Astrocyte of the hippocampus (primary cell): ENCODE results near the gene TOP3A.
"Not testable (repeated sequence)": the region's sequence is repeated elsewhere in the genome, so short reads cannot be mapped to it uniquely, and the experiment has no call there.

ENCODE experiments used
- DNase-seq: peaks from one replicate; pipeline ENCODE4 v3.0.0; 2011; ENCODE audit warnings: low read depth, low spot score

The TOP3A gene

DNA sequence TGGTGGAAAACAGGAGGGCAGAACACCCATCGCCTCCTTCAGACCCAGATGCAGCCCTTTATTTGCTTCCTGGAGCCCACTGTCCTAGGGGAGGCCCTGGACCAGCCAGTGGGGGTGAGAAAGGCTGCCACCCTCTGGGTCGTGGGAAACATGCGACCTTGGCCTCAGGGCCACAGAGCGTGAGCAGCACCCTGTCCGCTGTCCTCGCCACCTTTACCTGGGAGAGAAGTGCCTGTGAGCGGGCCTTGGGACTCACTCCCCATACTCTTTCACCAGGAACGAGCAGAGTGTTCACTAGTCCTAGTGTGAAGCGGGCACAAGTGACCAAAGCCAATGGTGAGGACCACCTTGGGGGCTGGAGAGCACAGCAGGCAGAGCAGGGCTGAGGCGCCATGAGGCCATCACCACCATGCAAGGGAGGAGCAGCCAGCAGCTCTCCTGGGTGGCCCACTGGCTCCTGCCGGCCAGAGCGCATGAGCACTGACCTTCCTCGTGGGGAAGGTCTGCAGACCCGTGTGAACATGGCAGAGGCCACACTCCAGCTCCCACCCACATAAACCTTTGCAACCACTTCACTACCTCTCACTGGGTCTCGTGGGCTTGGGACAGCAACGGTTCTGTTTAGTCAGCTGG is 8.8 kb upstream of the TOP3A start:
- no peak for DNase-seq

DNA sequence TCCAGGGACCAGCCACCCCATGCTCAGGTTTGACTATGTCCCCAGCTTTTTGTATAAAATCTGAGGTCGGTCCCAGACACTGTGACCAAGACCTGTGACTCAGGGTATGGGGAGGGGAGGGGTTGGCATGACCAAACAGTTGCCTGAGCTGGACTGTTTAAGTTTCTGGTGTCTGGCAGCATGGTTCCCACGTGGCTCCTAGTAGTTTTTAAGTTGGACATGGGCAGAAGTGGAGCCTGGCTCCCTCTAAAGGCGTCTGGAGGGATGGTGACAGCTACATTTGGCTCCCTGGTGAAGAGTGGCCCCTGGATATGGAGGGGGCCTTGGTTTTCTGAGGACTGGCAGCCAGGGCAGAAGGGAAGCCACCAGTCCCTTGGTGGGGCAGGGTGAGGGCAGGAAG is 8.2 kb upstream of the TOP3A start:
- no peak for DNase-seq

DNA sequence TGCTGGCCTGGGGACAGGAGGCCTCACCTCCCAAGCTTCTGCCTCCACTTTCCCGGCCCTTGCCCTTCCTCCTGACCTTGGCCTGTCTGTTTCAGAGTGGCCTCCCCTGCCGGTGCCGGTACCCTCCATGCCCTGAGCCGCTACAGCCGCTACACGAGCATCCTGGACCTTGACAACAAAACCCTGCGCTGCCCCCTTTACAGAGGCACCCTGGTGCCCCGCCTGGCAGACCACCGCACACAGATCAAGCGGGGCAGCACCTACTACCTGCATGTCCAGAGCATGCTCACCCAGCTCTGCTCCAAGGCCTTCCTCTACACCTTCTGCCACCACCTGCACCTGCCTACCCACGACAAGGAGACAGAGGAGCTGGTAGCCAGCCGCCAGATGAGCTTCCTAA is 7.7 kb upstream of the TOP3A start:
- DNase-seq = no peak

GRCh38 chr17:18321309-18321708 is 6.5 kb upstream of the TOP3A start:
- DNase-seq = no peak

- DNase-seq = no peak
Observed at GRCh38 chr17:18320301-18320700, 5.5 kb upstream of the TOP3A start.

- peak; percentile 69 for DNase-seq
Observed at GRCh38 chr17:18319604-18320256, 4.9 kb upstream of the TOP3A start.

DNA sequence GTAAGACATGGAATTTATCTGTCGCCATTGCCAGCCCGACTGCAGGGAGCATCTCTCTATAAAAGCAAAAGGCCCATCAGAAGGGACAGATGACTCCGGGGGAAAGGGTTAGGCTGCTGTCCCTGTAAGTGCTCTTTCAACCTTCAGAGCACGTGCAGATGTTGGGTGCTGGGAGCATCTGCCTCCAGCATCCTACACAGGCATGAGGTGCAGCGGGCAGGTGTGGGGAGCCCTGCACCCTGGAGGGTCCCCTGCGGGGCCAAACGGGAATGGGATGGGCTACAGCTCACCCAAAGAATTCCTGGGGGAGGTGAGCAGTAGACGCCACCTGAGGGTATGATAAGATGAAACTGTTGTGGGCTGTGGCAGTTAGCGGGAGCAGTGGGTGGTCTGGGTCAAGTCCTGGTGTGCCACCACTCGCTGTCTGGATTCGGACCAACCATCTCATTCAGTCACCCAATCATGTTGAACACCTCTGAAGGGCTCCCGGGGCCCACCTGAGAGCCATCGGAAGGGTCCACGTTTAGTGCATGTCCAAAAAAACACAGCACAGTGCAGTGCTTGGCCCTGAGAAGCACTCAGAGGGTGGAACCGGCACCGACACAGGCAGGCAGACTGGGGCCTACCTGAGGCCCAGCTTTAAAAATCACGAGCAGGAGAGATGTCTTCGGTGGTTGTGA is 4.1 kb upstream of the TOP3A start:
- DNase-seq = no peak

DNA sequence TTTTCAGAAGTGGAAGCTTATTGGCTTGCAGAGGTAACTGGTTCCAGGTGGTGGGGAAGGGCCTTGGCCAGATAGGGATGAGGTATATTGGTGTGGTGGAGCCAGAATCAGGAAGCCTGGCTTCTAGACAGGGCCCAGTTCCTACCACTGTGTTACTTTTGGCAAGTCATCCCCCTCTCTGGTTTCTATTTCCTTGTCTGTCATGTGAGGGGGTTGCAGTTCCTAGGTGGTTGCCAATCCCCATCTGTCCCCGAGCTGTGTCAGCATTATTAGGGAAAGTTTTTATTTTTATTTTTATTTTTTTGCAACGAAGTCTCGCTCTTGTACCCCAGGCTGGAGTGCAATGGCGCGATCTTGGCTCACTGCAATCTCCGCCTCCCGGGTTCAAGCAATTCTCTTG is 3.3 kb upstream of the TOP3A start:
- DNase-seq = no peak

DNA sequence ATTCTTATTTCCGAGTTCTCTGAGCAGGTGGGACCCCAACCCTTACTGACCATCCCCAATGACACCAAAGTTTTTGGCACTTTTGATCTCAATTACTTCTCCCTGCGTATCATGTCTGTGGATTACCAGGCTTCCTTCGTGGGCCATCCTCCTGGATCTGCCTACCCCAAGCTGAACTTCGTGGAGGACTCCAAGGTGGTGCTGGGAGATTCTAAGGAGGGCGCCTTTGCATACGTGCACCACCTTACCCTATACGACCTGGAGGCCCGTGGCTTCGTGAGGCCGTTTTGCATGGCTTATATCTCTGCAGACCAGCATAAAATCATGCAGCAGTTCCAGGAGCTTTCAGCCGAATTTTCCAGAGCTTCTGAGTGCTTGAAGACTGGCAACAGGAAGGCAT is 1.2 kb upstream of the TOP3A start:
- DNase-seq = no peak

DNA sequence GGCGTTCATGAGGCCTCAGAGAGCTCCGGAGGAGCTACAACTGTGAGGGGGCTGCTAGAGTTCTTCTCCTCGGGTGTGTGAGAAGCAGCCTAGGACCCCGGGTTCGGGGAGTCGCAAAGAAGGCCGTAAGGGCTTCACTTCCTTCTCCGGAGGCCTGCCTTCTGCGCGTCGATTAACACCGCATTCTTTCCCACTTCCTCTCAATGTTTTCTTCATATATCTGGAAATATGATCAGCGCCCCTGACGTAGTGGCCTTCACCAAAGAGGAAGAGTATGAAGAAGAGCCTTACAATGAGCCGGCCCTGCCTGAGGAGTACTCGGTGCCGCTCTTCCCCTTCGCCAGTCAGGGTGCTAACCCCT is 748 bp upstream of the TOP3A start:
- DNase-seq = no peak

GRCh38 chr17:18314059-18314730 is 599 bp downstream of the TOP3A start:
- DNase-seq = peak; percentile 45

DNA sequence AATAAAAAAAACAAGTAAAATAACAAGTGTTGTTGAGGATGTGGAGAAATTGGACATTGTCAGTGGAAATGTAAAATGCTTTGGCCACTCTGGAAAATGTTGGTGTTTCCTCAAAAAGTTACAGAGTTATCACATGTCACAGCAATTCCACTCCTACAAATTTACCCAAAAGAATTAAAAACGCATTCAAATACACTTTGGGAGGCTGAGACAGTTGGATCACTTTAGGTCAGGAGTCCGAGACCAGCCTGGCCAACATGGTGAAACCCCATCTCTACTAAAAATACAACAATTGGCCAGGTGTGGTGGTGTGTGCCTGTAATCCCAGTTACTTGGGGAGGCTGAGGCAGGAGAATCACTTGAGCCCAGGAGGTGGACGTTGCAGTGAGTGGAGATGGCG is 5.6 kb downstream of the TOP3A start:
- no peak for DNase-seq

GRCh38 chr17:18303206-18303605 is 11.6 kb downstream of the TOP3A start:
- not testable (repeated sequence) for DNase-seq

- DNase-seq = no peak
Observed at GRCh38 chr17:18300725-18301480, 13.9 kb downstream of the TOP3A start.

DNA sequence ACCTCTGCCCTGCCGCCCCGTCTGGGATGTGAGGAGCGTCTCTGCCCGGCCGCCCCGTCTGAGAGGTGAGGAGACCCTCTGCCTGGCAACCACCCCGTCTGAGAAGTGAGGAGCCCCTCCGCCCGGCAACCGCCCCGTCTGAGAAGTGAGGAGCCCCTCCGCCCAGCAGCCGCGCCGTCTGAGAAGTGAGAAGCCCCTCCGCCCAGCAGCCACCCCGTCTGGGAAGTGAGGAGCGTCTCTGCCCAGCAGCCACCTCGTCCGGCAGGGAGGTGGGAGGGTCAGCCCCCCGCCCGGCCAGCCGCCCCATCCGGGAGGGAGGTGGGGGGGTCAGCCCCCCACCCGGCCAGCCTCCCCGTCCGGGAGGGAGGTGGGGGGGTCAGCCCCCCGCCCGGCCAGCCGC is 16.7 kb downstream of the TOP3A start:
- DNase-seq = not testable (repeated sequence)

- DNase-seq = no peak
Observed at GRCh38 chr17:18291718-18292540, 22.9 kb downstream of the TOP3A start.

- no peak for DNase-seq
Observed at GRCh38 chr17:18285296-18285695, 29.5 kb downstream of the TOP3A start.

DNA sequence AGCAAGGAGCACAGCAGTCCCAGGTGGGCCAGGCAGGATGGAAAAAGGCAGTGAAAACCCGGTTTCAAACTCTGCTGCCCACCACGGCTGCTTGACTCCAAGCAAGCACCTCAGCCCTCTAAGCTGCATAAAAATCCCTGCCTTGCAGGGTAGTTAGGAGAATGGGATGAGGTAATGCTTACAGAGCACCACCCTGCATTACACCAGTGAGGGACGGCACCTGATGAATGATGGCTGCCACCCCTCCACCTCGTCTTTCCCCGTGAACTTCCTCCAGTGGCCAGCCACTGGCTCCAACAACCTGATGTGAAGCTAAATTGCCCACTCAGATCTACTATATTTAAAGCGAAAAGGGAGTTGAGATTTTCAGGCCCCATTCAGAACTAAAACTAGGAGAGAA is 33.0 kb downstream of the TOP3A start:
- no peak for DNase-seq

DNA sequence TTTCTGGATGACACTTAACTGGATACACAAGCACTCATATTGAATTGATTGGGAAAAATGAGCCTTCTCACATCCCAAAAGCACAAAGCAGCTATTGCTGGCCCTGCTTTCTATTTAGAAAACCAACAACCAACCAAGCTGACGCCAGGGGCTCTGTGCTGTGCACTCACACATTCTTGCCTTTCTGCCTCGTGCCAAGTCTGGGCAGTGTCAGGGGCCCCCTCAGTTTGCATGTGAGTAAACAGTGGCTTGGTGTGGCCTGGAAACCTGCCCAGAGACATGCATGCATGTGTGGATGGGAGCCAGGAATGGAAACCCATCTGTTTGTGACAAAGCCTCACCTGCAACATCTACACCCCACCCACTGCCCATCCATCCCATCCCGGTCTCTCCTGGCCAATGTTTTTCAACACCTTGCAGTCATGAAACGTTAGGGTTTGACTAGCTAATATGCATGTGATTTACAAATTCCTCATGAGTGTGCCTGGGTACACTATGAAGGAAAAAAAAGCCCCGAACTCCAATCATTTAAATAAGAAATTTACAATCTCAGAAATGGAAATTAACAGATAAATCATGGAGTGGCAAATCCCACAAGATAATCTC is 33.9 kb downstream of the TOP3A start:
- peak; percentile 62 for DNase-seq

DNA sequence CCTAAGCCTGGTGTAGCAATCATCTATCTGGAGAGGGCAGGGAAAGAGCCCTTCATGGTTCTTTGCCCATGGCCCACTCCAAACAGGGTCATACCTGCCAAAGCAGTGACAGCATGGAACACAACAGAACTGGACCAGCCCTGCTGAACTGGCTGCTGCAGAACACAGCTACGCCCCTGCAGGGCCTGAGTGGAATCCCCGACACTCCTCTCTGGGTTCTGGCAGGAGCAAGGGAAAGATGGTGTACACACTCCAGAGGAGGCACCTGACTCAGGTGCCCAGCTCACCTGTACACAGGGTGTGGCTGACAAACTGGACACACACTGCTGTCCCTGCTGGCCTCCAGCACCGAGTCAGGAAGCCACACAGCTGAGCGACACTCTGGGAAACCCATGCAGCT is 34.5 kb downstream of the TOP3A start:
- DNase-seq = no peak

DNA sequence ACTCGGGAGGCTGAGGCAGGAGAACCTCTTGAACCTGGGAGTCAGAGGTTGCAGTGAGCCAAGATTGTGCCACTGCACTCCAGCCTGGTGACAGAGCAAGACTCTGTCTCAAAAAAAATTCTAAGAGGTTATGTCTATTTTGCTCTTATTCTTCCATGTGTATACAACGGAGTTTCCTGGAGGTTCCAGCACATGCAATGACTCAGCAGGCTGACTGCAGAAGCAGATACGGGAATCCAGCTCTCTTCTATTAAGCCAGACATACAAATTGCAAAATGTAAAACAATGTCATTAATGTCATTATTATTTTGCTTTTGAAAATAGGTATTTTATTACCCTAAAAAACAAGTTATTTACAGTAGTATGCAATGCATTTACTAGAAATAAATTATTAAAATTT is 35.9 kb downstream of the TOP3A start:
- DNase-seq = peak; percentile 28
